ENCODE measurements around the gene OGFRL1. TPM values are rescaled to one million over a fixed set of nuclear protein-coding genes. Genes with fewer than 3 reads are reported as not detected.

OGFRL1 gene
- total RNA-seq, 1 donor from 2014 or later: 48.7 TPM

- no peaks in the 10 kb centered on the region for H3K36me3 ChIP-seq (ENCODE audit: control insufficient read depth, insufficient read depth, low read length)
- no peaks in the 10 kb centered on the region for H3K27me3 ChIP-seq (ENCODE audit: control insufficient read depth, insufficient read depth, low read length)
- no peak for DNase-seq (ENCODE audit: low read depth)
- H3K4me3 ChIP-seq (ENCODE audit: low read depth, low read length): no peak overlapping the region
- no peak for TF ChIP-seq CTCF (IDR thresholded peaks at IDR 0.05; ENCODE audit: insufficient read depth, low read length, poor library complexity, severe bottlenecking)
These were observed 39.6 kb upstream of the OGFRL1 start for GRCh38 chr6:71248878-71249544.

- Histone ChIP-seq H3K4me3 (ENCODE audit: low read depth, low read length) (no peak overlapping the region), H3K36me3 (ENCODE audit: control insufficient read depth, insufficient read depth, low read length) (no peaks in the 10 kb centered on the region), H3K27me3 (ENCODE audit: control insufficient read depth, insufficient read depth, low read length) (no peaks in the 10 kb centered on the region)
- no peak for DNase-seq (ENCODE audit: low read depth)
- TF ChIP-seq CTCF (IDR thresholded peaks at IDR 0.05; ENCODE audit: insufficient read depth, low read length, poor library complexity, severe bottlenecking): no peak
These were observed 38.5 kb upstream of the OGFRL1 start for GRCh38 chr6:71250099-71250602.

GRCh38 chr6:71252410-71252809, 36.2 kb upstream of the OGFRL1 start:
- DNase-seq (ENCODE audit: low read depth): no peak
- TF ChIP-seq CTCF (IDR thresholded peaks at IDR 0.05; ENCODE audit: insufficient read depth, low read length, poor library complexity, severe bottlenecking): no peak
- H3K27me3 ChIP-seq (ENCODE audit: control insufficient read depth, insufficient read depth, low read length): no peaks in the 10 kb centered on the region
- H3K36me3 ChIP-seq (ENCODE audit: control insufficient read depth, insufficient read depth, low read length): no peaks in the 10 kb centered on the region
- H3K4me3 ChIP-seq (ENCODE audit: low read depth, low read length): no peak overlapping the region

GRCh38 chr6:71252960-71253359, 35.7 kb upstream of the OGFRL1 start:
- TF ChIP-seq CTCF (IDR thresholded peaks at IDR 0.05; ENCODE audit: insufficient read depth, low read length, poor library complexity, severe bottlenecking): no peak
- Histone ChIP-seq H3K36me3 (ENCODE audit: control insufficient read depth, insufficient read depth, low read length) (no peaks in the 10 kb centered on the region), H3K4me3 (ENCODE audit: low read depth, low read length) (no peak overlapping the region), H3K27me3 (ENCODE audit: control insufficient read depth, insufficient read depth, low read length) (no peaks in the 10 kb centered on the region)
- DNase-seq (ENCODE audit: low read depth): no peak

- Histone ChIP-seq H3K36me3 (ENCODE audit: control insufficient read depth, insufficient read depth, low read length) (no peaks in the 10 kb centered on the region), H3K27me3 (ENCODE audit: control insufficient read depth, insufficient read depth, low read length) (no peaks in the 10 kb centered on the region), H3K4me3 (ENCODE audit: low read depth, low read length) (no peak overlapping the region)
- TF ChIP-seq CTCF (IDR thresholded peaks at IDR 0.05; ENCODE audit: insufficient read depth, low read length, poor library complexity, severe bottlenecking): no peak
- DNase-seq (ENCODE audit: low read depth): no peak
These were observed 34.3 kb upstream of the OGFRL1 start for GRCh38 chr6:71254323-71254722.

All from kidney epithelial cell (primary cell).